ENCODE data around the gene NPTX1.

Gene NPTX1

GRCh38 chr17:80503921-80504320 lies 27.5 kb upstream of the NPTX1 start:
- no peak for DNase-seq (ENCODE audit: low read depth)

DNA sequence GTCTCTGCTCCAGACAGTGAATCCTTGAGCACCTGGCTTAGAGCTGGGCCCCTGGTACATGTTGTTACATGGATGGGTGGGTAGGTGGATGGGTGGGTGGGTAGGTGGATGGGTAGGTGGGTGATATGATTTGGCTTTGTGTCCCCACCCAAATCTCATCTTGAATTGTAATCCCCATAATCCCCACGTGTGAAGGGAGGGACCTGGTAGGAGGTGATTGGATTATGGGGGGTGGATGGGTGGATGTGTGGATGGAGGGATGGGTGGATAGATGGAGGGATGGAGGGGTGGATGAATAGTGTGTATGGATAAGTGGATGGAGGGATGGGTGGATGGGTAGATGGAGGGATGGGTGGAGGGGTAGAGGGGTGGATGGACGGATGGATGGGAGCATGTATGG lies 26.6 kb upstream of the NPTX1 start:
- no peak for DNase-seq (ENCODE audit: low read depth)

DNA sequence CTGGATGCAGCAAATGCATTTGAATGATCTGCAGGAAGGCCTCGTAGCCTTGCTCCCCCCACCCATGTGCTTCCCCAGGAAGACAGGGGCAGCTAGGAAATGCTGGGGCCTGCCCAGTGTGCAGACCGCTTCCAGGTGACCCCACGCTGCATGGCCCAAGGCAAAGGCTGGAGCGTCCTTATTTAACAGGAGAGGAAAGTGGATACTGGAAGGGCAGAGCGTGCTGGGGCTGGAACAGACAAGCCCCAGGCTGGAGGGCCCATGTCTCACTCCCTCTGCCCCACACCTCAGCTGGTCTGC lies 26.1 kb upstream of the NPTX1 start:
- DNase-seq (ENCODE audit: low read depth): no peak

- DNase-seq (ENCODE audit: low read depth): no peak
Measured at GRCh38 chr17:80501741-80502577, 25.6 kb upstream of the NPTX1 start.

DNA sequence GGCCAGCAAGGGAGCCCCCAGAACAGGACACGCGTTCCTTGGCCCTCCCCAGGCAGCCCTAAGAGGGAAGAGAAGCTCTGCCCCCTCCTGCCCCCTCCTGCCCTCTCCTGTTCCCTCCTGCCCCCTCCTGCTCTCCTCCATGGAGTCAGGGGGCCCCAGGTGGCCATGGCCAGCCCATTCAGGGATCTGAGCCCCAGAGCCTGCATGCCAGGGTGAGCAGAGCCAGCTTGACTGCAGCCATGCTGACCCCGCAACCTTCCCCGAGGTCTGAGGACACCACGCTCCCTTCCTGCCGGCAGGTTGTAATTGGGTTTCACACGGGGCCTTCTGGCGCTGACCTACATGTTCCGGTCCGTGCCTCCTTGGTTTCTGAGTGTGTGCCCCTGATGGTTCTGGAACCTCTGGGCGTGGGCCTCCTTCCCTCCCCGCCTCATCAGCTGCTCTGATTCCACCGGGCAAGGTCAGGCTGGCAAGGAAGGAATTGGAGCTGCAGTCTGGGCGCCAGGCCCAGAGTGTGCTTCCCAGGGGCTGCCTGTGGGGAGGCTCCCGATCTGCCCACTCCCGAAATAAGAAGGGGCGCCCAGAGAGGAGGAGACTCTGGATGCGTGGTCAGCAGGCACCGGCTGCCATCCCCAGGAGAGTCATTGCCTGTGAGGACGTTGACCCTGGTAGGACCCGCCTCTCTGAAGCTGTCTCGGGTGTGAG lies 23.7 kb upstream of the NPTX1 start:
- DNase-seq (ENCODE audit: low read depth): no peak

DNA sequence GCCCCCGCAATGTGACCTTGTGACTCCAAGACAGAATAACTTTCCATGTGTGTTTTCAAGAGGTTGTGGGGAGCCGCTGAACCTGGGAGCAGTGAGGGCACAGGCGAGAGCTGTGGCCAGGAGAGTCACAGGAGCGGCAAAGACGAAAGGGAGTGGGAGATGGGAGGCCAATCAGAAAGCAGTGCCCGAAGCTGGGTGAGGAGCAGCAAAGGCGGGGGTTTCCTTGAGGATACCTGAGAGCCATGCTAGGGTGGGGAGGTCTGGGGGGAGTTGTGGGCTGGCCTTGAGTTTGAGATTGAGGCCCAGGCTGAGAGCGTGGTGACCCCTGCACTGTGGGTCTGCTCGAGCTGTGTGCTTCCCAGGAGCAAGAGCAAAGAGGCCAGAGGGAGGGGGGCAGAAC lies 23.2 kb upstream of the NPTX1 start:
- no peak for DNase-seq (ENCODE audit: low read depth)

- no peak for DNase-seq (ENCODE audit: low read depth)
Measured at GRCh38 chr17:80498920-80499410, 22.6 kb upstream of the NPTX1 start.

DNA sequence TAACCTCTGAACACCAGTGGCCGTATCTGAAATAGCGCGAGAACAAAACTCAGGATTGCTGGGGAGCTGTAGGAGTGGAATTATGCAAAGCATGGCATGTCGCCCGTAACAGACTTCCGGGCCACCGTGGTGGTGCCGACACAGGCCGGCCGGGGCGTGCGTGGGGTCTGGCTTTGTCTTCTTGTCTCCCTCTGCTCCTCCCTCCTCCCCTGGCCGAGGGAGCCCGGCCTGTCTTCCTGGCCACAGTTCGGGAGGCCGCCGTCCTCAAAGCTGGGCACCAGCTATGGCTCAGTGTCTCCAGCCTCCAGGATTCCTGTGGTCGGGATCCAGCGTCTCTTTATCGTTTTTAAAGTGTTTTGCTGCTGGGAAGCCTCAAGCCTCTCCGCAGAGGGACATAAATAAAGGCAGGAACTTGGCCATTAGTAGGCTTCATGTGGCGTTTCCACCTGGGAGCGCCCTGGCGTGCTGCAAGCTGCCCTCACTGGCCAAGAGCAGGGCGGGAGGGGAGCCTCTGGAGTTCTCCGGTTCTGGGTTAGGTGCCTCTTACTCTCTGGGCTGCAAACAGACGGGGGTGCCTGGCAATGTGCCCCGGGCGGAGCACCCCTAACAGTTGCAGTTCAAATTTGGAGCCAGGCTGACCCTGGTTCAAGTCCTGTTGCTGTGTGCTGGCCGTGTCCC lies 22.0 kb upstream of the NPTX1 start:
- no peak for DNase-seq (ENCODE audit: low read depth)

GRCh38 chr17:80497726-80498241 lies 21.4 kb upstream of the NPTX1 start:
- no peak for DNase-seq (ENCODE audit: low read depth)

DNA sequence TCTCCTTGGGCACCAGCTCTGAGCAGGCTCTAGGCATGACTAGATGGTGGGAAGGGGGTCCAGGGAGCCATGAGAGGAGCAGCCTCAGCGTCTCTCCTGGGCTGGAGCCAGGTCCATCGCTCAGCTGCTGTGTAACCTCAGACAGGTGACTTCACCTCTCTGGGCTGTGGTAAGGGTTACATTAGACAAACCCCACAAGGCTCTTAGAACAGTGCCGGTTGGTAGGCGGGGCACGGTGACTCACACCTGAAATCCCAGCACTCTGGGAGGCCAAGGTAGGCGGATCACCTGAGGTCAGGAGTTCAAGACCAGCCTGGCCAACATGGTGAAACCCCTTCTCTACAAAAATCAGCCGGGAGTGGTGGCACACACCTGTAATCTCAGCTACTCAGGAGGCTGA lies 18.1 kb upstream of the NPTX1 start:
- no peak for DNase-seq (ENCODE audit: low read depth)

DNA sequence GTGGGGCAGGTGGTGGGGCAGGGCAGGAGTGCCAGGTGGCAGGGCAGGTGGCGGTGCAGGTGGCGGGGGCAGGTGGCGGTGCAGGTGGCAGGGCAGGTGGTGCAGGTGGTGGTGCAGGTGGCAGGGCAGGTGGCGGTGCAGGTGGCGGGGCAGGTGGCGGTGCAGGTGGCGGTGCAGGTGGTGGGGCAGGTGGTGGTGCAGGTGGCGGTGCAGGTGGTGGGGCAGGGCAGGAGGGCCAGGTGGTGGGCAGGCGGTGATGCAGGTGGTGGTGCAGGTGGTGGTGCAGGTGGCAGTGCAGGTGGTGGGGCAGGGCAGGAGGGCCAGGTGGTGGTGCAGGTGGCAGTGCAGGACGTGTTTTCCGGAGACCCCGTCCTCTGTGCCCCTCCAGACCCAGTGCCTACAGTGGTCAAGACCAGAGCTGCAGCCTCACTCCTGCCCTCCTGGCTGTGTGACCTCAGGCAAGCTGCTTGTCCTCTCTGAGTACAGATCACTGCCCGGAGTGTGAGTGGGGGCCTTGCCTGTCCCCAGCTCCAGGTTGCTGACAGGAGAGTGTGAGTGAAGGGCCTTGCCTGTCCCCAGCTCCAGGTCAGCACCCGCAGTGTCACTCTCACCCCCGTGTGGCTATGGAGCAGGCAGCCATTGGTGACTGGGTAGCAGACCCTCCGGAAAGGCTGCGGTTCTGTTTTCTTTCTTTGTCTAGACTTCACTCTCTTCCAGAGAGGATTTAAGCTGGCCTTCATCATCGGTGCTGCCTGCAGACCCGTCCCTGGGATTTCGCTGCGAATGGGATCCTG lies 16.1 kb upstream of the NPTX1 start:
- DNase-seq (ENCODE audit: low read depth): no peak

GRCh38 chr17:80491478-80492342 lies 15.3 kb upstream of the NPTX1 start:
- DNase-seq (ENCODE audit: low read depth): no peak

DNA sequence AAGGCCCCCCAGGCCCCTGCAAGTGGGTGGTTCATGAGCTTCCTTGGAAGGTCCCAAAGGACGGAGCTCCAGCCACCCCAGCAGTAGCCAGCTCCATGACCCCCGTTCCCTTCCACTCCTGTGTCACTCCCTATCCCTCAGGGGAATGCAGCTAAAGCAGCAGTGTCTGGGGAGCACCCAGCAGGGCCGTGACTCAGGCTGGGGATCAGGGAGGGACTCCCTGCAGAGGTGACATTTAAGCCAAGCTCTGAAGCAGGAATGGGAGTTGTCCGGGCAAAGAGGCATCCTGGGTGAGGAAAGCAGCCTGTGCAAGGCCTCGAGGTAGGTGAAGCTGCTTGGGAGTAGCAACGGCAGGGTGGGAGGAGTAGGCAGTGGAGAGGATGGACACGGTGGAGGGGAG lies 11.1 kb upstream of the NPTX1 start:
- DNase-seq (ENCODE audit: low read depth): no peak

DNA sequence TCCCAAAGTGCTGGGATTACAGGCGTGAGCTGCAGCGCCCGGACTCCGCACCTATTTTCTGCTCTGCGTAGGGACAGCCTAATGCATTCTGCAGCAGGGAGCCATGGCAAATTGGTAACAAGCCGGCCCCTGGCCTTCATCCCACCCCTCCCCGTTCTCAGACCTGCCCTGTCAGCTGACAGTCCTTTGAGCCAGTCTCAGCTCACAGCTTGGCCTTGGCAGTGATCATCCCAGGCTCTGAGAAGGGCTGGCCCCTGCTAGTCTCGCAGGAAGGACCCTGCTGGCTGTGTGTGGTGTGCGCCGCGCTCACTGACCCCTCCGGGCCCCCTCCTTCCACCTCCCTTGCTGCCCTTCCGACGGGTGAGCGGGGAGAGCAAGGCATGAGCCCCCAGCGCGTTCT lies 10.3 kb upstream of the NPTX1 start:
- no peak for DNase-seq (ENCODE audit: low read depth)

GRCh38 chr17:80485846-80486245 lies 9.4 kb upstream of the NPTX1 start:
- DNase-seq (ENCODE audit: low read depth): no peak

DNA sequence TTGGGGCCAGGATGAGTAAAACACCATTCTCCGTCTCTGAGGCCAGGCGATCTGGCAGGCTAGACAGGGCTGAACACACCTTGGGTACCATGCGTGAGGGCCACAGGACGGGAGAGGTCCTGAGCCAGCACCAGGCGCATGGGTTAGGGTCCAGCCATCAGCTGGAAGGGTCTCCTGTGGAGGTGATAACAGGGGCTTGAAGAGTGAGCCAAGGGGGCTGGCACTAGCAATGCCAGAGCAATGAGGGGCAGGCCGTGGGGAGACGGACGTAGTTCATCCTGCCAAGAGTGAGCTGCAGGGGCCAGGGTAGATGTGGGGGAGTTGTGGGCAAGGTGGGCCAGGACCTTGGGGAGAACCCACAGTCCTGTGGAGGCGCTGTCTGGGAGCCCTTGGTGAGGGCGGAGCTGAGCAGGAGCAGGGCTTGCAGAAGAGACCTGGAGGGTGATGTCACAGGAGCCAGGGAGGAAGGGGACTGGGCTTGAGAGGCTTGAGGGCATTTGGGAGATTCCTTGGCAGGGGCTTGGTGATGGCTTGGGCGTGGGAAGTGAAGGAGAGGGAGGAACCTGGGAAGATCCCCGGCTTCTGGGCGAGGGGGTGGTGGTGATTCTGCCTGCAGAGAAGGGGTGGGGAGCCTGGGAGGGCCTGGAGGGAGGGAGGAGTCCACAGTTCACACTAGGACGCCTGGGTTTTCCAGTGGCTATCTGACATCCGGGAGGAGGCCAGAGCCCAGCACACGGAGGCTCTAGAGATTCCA lies 6.3 kb upstream of the NPTX1 start:
- DNase-seq (ENCODE audit: low read depth): no peak

DNA sequence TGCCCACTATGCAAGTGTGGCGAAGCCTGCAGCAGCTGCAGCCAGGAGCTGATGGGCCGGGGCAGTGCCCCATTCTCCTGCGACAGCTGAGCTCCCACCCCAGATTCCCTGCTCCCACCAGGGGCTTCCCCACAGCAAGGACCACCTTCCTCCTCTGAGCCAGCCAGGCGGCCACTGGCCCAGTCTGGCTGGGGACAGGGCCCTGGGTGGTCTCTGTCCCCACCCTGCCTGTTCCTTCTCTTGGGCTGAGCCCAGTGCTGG lies 5.6 kb upstream of the NPTX1 start:
- DNase-seq (ENCODE audit: low read depth): no peak

- no peak for DNase-seq (ENCODE audit: low read depth)
Measured at GRCh38 chr17:80481284-80482057, 5.1 kb upstream of the NPTX1 start.

- DNase-seq (ENCODE audit: low read depth): no peak
Measured at GRCh38 chr17:80480248-80480647, 3.8 kb upstream of the NPTX1 start.

- no peak for DNase-seq (ENCODE audit: low read depth)
Measured at GRCh38 chr17:80479246-80479566, 2.8 kb upstream of the NPTX1 start.

All from GM04503 (cell line).